Activated T-cell treated with anti-CD3 and anti-CD28 coated beads for 24 hours (primary cell): ENCODE measurements around the gene SMCO2.
"Not testable (repeated sequence)": the region's sequence is repeated elsewhere in the genome, so short reads cannot be mapped to it uniquely, and the experiment has no call there.

Experiments used
- DNase-seq: peaks from one replicate; pipeline ENCODE4 v3.0.0-alpha.2; 2020; ENCODE audit warnings: low read depth

SMCO2 gene

GRCh38 chr12:27527512-27527911, 81.0 kb downstream of the SMCO2 start:
- DNase-seq, result no peak

GRCh38 chr12:27528788-27529187, 82.3 kb downstream of the SMCO2 start:
- no peak for DNase-seq

GRCh38 chr12:27530157-27530922, 83.8 kb downstream of the SMCO2 start:
- DNase-seq, result no peak

GRCh38 chr12:27531896-27532295, 85.4 kb downstream of the SMCO2 start:
- no peak for DNase-seq

GRCh38 chr12:27534060-27534764, 87.7 kb downstream of the SMCO2 start:
- DNase-seq, result peak; percentile 7

- no peak for DNase-seq
These were observed 88.2 kb downstream of the SMCO2 start for GRCh38 chr12:27534765-27535161.

- no peak for DNase-seq
These were observed 88.8 kb downstream of the SMCO2 start for GRCh38 chr12:27535318-27535717.

- DNase-seq, result no peak
These were observed 91.5 kb downstream of the SMCO2 start for GRCh38 chr12:27537855-27538675.

- DNase-seq, result no peak
These were observed 92.7 kb downstream of the SMCO2 start for GRCh38 chr12:27539191-27539631.

- DNase-seq, result no peak
These were observed 94.6 kb downstream of the SMCO2 start for GRCh38 chr12:27541031-27541719.

GRCh38 chr12:27542628-27543027, 96.1 kb downstream of the SMCO2 start:
- no peak for DNase-seq

- not testable (repeated sequence) for DNase-seq
These were observed 98.3 kb downstream of the SMCO2 start for GRCh38 chr12:27544858-27545257.

- no peak for DNase-seq
These were observed 99.1 kb downstream of the SMCO2 start for GRCh38 chr12:27545665-27546064.

GRCh38 chr12:27547592-27547991, 101.1 kb downstream of the SMCO2 start:
- no peak for DNase-seq

- DNase-seq, result no peak
These were observed 102.0 kb downstream of the SMCO2 start for GRCh38 chr12:27548301-27549199.

- no peak for DNase-seq
These were observed 102.8 kb downstream of the SMCO2 start for GRCh38 chr12:27549236-27549800.

- no peak for DNase-seq
These were observed 103.5 kb downstream of the SMCO2 start for GRCh38 chr12:27549801-27550652.

- no peak for DNase-seq
These were observed 104.1 kb downstream of the SMCO2 start for GRCh38 chr12:27550653-27550975.

- DNase-seq, result no peak
These were observed 104.8 kb downstream of the SMCO2 start for GRCh38 chr12:27551172-27551840.
